M059J (cell line): Measurements from ENCODE around the gene ATG5. TPM values are rescaled to one million over a fixed set of nuclear protein-coding genes. Genes with fewer than 3 reads are reported as not detected.
"Not testable (repeated sequence)": the region's sequence is repeated elsewhere in the genome, so short reads cannot be mapped to it uniquely, and the experiment has no call there.

Source experiments
- DNase-seq: peaks from one replicate; pipeline ENCODE4 v3.0.0-alpha.2; 2012; ENCODE audit warnings: low read depth
- total RNA-seq: library from RNA; depleted of rRNA; stranded (reverse); fragments of >200 nt; shearing (Covaris generic); gene quantifications from 2 replicates; pipeline ENCODE4 v1.2.3, GENCODE V29; 2014

The ATG5 gene
- total RNA-seq, 1 experiment from 2014 or later: 110 TPM

DNA sequence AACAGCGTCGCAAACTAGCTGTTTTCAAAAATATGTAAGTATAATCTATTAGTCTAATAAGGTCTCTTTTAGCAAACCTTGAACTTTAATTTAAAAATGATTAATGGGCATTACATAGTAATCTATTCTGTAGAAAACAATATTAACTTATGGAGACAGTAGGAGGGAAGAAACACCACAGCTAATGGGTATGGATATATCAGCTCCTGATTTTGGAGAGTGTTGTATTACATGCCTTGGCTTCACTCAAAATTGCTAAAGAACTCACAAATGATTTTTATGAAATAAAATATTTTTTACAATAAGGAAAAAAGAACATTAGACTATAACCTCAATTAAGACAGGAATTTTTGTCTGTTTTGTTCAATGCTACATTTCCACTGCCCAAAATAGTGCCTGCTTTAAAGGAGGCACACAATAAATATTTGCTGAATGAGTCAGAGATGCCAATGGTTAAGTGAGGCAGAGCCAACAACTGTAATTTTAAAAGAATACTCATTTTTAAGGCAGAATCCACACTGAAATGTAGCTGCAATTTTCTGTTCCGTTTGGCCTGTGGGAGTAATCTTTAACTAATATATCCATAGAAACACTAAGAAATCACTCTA lies 15.7 kb downstream of the ATG5 start:
- DNase-seq: peak; percentile 88

DNA sequence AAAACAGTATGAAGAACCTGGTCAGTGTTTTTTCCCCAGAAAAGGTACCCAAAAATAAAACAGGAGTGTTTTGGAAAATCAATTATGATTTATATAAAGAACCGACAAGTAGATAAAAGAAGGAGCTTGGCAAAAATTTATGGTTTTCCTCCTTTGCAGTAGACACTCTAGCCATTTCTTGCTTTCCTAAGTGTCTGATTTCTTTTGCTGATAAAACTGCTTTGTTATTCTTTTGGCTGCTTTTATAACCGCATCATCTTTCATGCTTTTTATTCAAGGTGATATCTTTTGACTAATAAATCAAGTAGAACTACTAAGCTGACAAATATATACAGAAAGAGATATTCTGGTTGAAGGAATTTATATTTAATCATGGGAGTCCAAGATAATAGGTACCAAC lies 16.6 kb downstream of the ATG5 start:
- peak; percentile 79 for DNase-seq

DNA sequence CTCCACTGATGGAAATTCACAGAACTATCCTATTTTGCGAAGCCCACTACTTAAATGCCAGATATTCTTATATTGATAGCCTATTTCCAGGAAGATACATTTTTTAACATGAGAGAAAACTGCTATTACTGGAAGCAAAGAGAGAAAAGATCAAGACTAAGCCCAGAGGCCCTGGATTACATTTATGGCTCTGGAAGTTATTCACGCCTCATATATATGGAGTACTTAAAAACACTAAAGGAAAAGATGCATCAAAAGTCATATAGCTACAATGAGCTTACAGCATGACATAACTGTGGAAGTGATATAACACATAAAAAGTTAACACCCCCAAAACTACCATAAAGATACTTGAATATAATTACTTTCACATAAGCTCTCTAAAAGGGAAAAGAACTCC lies 19.8 kb downstream of the ATG5 start:
- no peak for DNase-seq

DNA sequence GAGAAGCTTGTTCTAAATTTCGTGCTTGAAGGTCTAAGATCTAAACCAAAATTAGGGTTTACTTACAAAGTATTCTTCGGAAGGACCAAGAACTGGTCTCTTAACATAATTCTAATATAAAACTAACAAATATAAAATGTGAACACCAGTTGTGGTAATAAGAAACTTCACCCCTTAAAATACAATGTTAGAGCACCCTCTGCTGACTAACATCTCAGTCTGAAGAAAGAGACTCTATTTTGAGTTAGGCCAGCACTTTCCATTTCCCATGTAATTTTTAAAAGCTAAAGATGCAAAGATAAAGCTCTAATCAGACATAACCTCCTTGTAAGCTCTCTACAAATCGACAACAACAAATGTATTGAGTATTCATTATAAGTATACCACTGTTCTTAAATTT lies 24.6 kb downstream of the ATG5 start:
- peak; percentile 64 for DNase-seq

DNA sequence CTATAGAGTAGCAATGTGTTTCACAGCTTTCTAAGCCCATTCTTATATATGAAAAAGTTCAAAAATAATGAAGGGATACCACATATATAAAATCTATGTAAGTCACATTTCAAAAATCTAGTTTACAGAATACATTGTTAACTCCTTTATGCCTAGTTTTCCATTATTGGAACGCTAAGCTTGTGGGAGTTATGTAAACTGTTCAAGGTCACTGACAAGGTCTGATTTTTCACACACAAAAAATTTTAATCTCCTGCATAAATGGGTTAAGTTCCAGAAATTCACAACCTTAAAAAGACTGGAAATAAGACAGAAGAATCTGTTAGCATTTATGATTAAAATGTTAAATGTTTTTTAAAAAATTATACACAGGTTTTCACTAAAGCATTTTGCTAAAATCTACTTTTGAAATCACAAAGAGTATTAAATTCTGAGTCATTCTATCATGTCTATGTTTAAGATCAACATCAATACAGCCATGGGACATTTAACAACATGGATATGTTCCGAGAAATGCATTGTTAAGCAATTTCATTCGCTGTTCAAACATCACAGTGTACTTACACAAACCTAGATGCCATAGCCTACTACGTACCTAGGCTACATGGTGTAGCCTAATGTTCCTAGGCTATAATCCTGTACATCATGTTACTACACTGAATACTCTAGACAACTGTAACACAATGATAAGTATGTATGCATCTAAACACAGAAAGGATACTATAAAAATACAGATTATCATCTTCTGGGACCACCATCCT lies 25.4 kb downstream of the ATG5 start:
- no peak for DNase-seq

DNA sequence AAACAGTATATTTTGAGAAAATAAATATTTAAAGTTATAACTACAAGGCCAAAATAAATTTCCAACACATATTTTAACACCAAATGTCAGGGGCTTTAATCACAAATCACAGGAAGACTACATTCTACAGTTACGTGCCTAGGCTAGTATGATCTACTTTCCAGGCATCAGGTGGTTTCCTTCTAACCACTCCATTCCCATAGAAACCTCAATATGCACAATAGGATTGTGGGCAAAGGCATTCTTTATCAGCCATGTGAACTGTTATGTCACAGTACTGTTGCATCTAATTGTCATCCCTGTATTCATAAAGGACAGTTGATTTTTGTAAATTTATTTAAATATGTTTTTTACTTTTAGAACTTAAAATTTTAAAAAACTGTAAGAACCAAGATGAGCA lies 32.4 kb downstream of the ATG5 start:
- DNase-seq: no peak

DNA sequence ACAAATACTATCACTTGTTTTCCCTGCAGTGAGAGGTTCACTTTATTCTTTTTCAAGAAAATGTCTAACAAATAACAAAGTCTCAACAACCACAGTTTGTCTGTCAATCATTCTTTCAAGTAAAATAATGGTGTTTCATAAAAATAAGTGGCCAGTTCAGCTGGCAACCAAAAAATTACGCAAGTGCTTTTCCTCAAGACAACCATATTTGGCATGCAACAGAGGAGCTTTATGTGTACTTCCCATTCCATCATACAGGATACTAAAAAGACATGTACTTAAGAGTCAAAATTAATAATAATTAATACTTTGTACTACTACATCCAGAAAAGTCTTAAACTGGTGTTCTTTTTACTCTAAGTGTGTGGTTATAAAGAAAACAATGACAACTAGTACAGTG lies 34.6 kb downstream of the ATG5 start:
- DNase-seq: no peak

DNA sequence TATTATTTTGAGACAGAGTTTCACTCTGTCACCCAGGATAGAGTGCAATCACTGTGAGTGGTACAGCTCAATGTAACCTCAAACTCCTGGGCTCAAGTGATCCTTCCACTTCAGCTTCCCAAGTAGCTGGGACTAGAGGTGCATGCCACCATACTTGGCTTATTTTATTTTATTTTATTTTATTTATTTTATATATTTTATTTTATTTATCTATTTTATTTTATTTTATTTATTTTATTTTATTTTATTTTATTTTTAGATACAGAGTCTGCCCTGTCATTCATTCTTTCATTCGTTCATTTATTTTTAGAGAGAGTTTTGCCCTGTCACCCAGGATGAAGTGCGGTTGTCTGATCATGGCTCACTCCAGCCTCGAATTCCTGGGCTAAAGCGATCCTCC lies 35.5 kb downstream of the ATG5 start:
- no peak for DNase-seq

DNA sequence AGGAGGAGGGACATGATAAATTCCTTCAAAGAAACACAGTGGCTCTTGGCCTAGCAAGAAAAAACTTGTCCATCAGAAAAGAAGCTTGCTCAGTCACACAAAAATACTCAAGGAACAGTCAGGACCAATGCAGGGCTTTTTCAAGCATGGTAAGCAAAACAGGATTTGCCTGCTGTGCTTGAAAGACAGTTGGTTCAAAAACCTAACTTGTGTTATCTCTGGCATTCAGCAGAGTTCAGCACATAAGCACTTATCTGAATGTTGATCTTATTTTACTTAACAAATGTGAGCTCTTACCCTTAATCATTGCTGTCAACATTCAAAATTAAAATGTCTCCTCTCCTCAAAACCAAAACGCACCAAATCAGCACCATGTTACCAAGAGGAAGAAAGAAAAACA lies 38.3 kb downstream of the ATG5 start:
- no peak for DNase-seq

DNA sequence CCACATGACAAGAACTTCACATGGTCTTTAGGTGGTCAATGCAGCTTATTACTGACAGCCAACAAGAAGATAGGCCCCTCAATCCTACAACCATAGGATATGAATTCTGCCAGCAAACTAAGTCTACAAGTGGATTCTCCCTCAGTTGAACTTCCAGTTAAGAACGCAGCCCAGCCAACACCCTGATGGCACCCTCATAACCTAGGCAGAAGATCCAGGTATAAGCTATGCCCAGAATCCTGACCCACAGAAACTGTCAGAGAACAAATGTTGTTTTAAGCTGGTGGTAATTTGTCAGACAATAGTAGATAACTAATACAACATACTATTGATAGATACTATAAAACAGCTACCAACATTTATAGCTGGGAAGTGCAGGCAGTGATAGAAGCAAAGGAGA lies 38.8 kb downstream of the ATG5 start:
- no peak for DNase-seq

DNA sequence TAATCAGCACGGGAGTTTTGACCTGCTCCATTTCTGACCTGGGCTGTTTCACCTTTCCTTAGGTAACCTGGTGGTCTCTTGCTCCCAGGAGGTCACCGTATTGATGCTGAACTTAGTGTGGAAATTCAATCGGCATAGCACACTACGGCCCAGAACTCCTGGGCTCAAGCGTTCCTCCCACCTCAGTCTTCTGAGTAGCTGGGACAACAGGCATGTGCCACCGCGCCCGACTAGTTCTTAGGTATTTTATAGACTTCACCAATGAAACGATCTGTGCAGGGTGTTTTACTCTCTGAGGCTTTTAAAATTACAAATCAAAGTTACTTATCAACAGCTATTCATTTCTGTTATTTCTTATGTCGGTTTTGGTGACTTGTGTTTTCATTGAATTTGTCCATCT lies 42.1 kb downstream of the ATG5 start:
- no peak for DNase-seq

DNA sequence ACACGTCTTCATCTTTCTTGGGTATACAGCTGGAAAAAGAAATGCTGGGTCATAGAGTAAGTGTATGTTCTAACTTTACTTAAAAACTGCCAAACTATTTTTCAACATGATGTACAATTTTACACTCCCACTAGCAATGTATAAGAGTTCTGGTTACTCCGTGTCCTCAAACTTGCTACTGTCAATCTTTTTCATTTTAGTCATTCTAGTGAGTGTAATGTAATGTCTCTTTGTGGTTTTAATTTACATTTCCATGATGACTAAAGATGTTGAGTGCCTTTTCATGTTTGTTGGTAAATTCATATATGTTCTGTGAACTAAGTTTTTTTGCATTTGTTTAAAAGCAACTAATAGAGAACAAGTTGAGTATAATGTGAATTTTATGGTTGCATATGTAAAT lies 43.9 kb downstream of the ATG5 start:
- DNase-seq: no peak

DNA sequence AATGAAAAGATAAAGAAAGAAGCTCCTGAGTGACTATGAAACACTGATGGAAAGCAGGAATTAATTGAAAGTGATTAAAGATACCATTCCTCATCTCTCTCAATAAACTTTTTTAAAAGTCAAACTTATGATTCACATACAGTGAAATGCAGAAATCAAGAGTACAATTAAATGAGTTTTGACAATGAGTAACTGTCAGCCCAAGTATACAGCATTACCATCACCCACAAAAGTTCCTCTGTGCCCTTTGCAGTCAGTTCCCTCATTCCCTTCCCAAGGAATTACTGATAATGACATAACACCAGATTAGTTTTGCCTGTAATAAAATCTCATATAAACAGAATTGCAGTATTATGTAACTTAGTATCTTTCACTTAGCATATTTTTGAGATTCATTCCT lies 44.5 kb downstream of the ATG5 start:
- peak; percentile 72 for DNase-seq

DNA sequence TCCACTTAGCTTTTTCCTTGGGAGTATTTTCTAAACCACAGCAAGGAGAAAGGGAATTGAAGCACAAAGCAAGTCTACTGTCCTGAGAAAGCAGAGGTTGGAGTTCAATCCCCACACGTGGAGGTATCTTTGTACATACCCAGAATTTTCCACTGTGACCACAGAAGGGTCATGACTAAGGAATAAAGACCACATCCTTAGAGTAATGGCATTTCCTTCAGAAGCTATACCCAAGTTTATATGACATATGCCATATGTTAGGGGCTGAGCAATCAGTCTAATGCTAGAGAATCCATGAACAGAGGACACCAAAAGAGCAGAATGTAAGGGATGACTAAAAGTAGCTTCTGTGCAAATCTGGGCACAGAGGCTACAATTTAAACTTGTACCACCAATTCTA lies 46.4 kb downstream of the ATG5 start:
- DNase-seq: peak; percentile 84

DNA sequence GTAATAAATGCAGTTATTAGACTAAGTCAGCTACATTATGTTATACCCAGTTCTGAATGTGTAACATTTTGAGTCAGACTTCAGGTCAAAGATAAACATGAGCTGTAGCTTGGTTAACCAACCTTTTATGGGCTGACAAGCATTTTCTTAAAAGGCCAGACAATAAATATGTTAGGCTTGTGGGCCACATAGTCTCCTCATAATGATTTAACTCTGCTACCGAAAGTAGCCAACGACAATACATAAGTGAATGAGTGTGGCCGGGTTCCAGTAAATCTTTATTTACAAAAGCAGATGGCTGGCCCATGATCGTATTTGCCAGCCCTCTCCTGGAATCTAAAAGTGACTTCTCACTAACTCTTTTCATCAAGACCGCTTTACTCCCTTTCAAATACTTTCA lies 49.9 kb downstream of the ATG5 start:
- DNase-seq: peak; percentile 92

DNA sequence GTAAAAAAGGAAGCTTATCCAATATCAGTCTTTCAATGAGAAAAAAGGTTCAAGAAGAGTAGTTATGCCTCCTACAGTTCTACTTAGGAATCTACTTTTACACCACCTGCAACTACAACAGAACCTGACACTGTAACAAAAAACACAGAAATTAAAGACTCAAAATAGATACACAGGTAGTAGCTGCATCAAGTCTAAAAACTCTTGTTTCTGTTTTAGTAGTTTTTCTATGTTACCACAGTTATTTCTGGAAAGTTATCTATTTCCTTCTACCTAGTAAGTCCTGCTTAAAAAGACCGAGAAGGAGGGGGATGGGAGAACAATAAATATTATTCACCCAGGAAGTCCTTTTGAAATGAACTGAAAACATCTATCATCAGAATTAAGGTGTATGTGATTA lies 52.5 kb downstream of the ATG5 start:
- no peak for DNase-seq

DNA sequence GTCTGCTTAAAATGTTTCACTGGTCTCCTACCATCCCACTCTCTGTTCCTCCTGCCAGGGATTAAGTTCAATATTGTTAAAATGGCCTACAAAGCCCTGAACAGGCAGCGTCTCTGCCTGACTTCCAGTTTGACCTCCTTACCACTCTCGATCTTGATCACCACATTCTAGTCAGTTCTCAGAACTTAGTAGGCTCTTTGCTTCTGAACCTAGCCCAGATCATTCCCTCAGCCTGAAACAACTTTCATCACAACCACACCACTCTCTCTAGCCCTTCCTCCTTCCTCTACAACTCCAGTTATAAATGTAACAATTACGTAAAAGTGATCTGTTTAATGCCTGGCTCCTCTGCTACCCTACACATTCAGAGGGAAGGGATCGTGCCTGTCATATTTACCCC lies 53.3 kb downstream of the ATG5 start:
- no peak for DNase-seq

DNA sequence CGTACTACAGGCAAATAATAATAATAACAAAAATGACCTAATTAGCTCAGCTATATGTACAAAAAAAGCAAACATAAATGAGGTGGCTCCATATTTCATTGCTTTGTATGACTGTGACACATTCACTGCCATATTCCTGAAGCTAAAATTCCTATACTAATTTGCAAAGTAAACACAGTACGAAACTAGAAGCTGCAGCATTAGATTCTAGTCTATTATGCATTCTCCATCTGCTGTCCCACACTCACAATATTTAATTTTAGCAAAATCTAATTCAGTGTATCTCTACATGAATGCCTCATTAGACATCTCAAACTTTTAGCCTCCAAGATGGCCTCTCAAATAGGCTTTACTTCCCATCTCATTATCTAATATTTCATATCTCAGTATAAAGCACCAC lies 55.1 kb downstream of the ATG5 start:
- DNase-seq: no peak

DNA sequence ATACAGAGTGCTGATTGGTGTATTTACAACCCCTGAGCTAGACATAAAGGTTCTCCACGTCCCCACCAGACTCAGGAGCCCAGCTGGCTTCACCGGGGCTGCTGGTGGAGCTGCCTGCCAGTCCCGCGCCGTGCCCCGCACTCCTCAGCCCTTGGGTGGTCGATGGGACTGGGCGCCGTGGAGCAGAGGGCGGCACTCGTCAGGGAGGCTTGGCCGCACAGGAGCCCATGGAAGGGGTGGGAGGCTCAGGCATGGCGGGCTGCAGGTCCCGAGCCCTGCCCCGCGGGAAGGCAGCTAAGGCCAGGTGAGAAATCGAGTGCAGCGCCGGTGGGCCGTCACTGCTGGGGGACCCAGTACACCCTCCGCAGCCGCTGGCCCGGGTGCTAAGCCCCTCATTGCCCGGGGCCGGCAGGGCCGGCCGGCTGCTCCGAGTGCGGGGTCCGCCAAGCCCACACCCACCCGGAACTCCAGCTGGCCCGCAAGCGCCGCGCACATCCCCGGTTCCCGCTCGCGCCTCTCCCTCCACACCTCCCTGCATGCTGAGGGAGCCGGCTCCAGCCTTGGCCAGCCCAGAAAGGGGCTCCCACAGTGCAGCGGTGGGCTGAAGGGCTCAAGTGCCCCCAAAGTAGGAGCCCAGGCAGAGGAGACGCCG lies 56.2 kb downstream of the ATG5 start:
- DNase-seq: not testable (repeated sequence)

DNA sequence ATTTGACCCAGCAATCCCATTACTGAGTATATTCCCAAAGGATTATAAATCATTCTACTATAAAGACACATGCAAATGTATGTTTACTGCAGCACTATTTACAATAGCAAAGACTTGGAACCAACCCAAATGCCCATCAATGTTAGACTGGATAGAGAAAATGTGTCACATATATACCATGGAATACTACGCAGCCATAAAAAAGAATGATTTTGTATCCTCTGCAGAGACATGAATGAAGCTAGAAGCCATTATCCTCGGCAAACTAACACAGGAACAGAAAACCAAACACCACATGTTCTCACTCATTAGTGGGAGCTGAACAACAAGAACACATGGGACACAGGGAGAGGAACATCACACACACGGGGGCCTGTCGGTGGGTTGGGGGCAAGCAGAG lies 57.1 kb downstream of the ATG5 start:
- not testable (repeated sequence) for DNase-seq

DNA sequence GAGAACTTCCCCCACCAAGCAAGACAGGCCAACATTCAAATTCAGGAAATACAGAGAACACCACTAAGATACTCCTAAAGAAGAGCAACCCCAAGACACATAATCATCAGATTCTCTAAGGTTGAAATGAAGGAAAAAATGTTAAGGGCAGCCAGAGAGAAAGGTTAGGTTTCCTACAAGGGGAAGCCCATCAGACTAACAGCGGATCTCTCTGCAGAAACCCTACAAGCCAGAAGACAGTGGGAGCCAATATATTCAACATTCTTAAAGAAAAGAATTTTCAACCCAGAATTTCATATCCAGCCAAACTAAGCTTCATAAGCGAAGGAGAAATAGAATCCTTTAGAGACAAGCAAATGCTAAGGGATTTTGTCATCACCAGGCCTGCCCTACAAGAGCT lies 61.1 kb downstream of the ATG5 start:
- DNase-seq: not testable (repeated sequence)

DNA sequence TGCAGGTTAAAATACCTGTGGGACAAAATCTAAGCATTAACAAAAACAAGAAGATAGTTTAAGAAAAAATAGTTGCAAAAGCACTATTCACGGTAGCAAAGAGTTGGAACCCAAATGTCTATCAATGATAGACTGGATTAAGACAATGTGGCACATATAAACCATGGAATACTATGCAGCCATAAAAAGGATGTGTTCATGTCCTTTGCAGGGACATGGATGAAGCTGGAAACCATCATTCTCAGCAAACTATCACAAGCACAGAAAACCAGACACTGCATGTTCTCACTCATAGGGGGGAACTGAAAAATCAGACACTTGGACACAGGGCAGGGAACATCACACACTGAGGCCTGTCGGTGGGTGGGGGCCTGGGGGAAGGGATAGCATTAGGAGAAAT lies 65.8 kb downstream of the ATG5 start:
- DNase-seq: not testable (repeated sequence)

DNA sequence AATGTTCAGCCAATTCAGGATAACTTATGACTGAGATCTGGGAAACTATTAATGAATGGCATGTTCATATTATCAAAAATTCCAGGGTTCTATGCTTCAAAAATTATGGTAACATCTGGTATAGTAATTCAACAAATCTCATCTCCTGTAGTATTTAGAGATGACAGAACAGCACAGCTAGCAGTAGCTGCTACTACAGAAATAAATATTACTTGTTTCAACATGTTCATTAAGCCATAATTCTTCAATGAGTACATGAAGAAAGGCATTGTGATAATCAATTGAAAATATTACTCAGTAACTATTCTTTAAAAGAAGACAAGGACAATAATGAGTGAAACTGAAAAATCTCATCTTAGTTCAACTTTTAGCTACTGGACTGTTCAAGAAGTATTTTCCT lies 66.8 kb downstream of the ATG5 start:
- no peak for DNase-seq
